ENCODE measurements around the gene RPA1.

DNA sequence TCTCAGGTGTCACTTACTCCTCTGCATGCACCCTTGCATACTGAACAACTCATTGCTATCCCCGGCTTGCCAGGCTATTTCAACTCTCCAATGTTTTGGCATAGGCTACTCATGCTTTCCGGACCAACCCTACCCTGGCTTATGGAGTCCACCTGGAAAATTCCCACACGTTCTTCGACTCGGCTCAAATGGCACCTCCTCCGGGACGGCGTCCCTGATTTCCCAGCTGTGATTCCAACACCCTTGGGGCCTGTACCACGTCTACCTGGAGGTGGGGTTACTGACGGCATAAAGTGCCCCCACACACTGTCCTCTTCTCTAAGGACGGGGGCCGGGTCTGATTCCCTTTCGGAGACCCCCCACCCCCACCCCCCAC is 601 bp upstream of the RPA1 start:
- TF ChIP-seq POLR2A (IDR thresholded peaks at IDR 0.05; ENCODE audit: low read depth): no peak
- TF ChIP-seq, protein P1, sequence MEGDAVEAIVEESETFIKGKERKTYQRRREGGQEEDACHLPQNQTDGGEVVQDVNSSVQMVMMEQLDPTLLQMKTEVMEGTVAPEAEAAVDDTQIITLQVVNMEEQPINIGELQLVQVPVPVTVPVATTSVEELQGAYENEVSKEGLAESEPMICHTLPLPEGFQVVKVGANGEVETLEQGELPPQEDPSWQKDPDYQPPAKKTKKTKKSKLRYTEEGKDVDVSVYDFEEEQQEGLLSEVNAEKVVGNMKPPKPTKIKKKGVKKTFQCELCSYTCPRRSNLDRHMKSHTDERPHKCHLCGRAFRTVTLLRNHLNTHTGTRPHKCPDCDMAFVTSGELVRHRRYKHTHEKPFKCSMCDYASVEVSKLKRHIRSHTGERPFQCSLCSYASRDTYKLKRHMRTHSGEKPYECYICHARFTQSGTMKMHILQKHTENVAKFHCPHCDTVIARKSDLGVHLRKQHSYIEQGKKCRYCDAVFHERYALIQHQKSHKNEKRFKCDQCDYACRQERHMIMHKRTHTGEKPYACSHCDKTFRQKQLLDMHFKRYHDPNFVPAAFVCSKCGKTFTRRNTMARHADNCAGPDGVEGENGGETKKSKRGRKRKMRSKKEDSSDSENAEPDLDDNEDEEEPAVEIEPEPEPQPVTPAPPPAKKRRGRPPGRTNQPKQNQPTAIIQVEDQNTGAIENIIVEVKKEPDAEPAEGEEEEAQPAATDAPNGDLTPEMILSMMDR (IDR thresholded peaks at IDR 0.05): no peak
- TF ChIP-seq EP300 (IDR thresholded peaks at IDR 0.05): no peak
- no peak for TF ChIP-seq POLR2AphosphoS5 (IDR thresholded peaks at IDR 0.05)
